Amniotic epithelial cell (primary cell): ENCODE data around the gene MCEE.
A peak's percentile ranks its signal among the peaks of the same experiment; 100 is the strongest.

Experiments used
- DNase-seq: peaks from one replicate; pipeline ENCODE4 v3.0.0-alpha.2; 2010; ENCODE audit warnings: low read depth

MCEE gene

GRCh38 chr2:71082402-71083252 is 47.4 kb downstream of the MCEE start:
- no peak for DNase-seq

DNA sequence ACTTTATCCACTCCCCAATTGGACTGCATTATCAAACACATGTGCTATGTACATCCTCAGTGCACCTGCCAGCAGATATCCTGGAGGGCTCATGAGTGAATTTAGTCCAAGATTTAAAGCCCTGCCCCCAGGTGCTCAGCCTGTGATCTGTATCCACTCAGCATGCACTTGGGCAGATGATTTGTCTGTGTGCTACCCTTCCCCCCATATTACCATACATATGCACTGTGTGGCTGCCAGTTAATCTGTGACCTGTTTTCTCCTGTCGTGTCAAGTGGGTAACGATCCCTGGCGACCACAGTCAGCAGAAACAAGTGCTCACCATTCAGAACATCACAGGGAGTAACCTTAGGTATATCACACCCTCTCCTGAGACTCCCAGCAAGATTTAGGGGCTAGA is 51.4 kb downstream of the MCEE start:
- DNase-seq: no peak

DNA sequence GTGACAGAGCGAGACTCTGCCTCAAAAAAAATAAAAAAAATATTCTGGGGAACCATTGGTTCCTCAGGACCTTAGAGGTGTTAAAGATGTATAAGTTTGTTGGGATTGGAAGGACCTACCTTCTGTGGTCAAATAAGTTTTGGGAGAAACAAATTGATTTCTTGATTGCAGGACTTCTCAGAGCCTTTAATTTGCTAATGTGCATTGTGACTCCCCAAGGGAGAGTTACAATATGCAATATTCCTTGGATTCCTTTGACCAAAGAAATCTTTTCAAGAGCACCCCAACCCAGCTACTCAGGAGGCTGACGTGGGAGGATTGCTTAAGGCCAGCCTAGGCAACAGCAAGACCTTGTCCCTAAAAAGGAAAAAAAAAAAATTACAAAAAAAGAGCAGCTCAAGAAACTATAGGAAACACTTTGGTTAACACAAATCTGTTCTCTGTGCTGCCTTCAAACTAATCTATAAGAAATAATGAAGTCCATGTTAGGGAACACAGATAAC is 55.1 kb downstream of the MCEE start:
- no peak for DNase-seq

- DNase-seq: no peak
These were observed 56.6 kb downstream of the MCEE start for GRCh38 chr2:71073475-71073874.

GRCh38 chr2:71072492-71072891 is 57.5 kb downstream of the MCEE start:
- DNase-seq: no peak

- no peak for DNase-seq
These were observed 58.2 kb downstream of the MCEE start for GRCh38 chr2:71071681-71072398.

DNA sequence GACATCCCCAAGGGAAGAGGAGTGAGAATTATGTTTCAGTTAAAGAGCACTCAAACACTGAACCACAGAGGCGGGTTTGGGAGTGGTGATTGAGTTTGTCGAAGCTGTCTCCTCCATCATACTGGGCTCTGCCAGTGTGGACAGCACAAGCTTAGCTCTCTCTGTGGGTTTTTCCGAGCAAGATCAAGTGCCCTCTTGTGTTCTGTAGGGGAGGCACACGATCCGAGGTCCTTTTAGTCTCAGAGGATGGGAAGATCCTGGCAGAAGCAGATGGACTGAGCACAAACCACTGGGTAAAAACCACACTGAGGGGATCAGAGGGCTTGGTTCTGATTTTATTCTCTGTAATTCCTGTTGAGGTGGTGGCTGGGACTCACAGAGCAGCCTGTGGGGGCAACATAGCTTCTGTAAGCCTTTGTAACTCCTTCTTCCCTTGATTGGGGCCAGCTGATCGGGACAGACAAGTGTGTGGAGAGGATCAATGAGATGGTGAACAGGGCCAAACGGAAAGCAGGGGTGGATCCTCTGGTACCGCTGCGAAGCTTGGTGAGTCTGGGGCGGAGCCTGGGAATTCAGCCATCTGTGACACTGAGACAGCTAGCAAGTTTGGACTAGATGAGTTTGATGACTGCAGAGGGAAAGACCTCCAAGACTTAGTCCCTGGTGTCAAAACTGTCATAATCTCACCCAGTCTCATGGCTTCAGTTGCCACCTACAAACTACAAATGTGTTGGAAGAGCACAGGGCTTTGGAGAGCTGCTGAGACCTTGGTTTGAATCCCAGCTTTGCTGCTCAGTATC is 59.5 kb downstream of the MCEE start:
- DNase-seq: peak; percentile 35

DNA sequence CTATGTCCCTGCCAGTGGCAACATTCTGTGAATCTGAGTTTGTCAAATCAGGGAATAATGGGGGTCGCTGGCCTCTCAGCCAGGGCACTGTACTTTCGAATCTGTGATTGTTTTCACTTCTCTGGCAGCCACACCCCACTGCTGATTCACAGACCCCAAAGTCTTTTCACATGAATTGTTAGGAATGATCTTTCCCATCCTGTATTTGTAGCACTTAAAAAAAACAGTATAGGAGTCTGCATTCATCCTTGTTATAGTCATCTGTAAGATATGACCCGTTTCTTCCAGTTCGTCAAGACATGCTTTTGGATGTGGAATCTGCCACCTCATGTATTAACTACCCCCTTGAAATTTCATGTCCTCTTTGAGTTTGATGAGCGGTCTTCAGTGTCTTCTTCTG is 60.7 kb downstream of the MCEE start:
- DNase-seq: peak; percentile 2

GRCh38 chr2:71068218-71069035 is 61.6 kb downstream of the MCEE start, which contains the start of gene NAGK:
Gene NAGK (plus strand): TSS chr2:71068648. CDS start chr2:71068684, 36 bp downstream.
- peak; percentile 88 for DNase-seq

DNA sequence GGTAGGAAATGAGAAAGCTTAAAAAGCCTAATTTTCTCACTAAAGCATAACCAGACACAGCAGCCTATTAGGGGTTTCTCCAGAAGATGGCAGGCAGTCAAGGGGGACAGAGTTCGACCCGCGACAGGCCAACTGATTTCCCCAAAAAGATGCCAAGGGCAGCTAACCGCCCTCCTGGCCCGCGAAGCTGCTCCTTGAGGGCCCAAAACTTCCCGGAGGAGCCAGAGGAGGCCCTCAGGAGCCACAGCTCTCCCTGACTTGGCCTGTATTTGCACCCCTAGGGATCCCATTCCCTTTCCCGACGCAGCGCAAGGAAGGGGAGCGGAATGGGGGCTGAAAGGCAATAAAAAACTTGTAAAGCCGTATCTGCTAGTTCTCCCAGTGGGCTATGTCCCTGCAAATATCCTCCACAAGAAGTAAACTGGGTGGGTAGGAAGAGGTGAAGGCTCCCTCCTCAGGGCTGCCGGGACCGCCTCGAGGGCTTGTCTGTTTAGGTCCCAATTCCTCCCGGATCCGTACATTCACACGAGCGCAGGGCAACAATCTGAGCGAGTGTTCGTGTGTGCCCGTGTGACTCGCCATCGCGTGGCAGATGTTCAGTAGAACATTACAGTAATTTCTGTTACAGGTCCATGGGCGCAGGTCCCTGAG is 62.3 kb downstream of the MCEE start:
- DNase-seq: no peak

DNA sequence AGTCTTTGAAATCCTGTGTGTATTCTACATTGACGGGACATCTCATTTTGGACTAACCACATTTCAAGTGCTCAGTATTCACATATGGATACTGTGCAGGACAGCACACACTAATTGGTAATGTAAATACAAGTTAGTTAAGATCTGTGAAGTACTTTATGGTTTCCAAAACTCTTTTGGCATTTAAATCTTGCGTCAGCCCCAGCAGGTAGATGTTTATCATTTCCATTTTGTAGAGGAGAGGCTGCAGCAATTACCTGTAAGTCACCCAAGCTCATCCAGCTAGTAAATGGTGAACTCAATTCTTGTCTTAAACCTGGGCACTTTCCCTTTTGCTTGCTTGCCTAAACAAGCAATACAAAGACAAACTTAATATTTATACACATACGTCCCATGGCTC is 63.2 kb downstream of the MCEE start:
- DNase-seq: no peak

- DNase-seq: peak; percentile 55
These were observed 65.0 kb downstream of the MCEE start for GRCh38 chr2:71064754-71065621.

- no peak for DNase-seq
These were observed 65.9 kb downstream of the MCEE start for GRCh38 chr2:71064110-71064611.

GRCh38 chr2:71063216-71063615 is 66.8 kb downstream of the MCEE start:
- no peak for DNase-seq

DNA sequence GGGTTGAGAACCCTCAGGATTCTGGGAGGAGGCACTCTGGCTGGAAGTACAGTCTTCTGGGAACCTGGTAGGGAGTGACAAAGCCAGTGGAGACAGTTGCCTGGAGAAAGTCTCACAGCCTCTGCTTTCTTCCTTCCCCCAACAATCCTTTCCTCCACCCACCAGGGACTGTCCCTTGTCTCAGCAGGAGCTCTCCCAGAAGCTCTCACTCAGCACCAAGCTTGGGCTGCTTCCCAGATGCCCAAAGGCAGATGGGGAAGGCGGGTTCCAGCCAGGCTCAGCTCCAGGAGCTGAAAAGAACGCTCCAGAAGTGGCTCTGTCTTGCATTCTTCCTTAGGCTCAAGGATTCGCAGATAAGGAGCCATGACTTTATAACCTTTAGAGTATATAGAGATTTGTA is 69.2 kb downstream of the MCEE start:
- DNase-seq: no peak

- no peak for DNase-seq
These were observed 69.8 kb downstream of the MCEE start for GRCh38 chr2:71060211-71060610.
